PC-3 (cell line): Measurements from ENCODE around the gene SETD1A.

Experiments used
- EZH2 ChIP-seq: fragments of 300-600 bp; sonication (generic); IDR thresholded peaks from one replicate; pipeline ENCODE4 v1.6.1; 2017; ENCODE audit warnings: antibody characterized with exemption, mild to moderate bottlenecking, low read length; ENCODE audit not compliant: unreplicated experiment
- EZH2phosphoT487 ChIP-seq: fragments of 300-600 bp; sonication (generic); IDR thresholded peaks from 2 replicates; pipeline ENCODE4 v1.6.1; 2018; ENCODE audit warnings: mild to moderate bottlenecking, antibody characterized with exemption, low read length, borderline replicate concordance
- TF ChIP-seq, protein P1 (sequence below): fragments of 300-600 bp; sonication (generic); conservative IDR thresholded peaks from 2 replicates; pipeline ENCODE4 v1.5.1; 2017; ENCODE audit warnings: antibody characterized with exemption, low read depth, mild to moderate bottlenecking, low read length

DNA sequence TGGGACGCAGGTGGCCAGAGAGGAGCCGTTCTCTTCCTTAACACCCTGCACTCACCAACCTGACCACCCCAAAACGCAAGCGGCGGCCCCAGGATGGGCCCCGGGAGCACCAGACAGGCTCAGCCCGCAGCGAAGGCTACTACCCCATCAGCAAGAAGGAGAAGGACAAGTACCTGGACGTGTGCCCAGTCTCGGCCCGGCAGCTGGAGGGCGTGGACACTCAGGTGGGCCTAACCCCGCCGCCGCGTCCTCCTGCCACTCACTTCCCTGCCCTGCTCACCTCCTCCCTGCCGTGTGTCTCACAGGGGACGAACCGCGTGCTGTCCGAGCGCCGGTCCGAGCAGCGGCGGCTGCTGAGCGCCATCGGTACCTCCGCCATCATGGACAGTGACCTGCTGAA, 22.9 kb downstream of the SETD1A start:
- TF ChIP-seq, protein P1, sequence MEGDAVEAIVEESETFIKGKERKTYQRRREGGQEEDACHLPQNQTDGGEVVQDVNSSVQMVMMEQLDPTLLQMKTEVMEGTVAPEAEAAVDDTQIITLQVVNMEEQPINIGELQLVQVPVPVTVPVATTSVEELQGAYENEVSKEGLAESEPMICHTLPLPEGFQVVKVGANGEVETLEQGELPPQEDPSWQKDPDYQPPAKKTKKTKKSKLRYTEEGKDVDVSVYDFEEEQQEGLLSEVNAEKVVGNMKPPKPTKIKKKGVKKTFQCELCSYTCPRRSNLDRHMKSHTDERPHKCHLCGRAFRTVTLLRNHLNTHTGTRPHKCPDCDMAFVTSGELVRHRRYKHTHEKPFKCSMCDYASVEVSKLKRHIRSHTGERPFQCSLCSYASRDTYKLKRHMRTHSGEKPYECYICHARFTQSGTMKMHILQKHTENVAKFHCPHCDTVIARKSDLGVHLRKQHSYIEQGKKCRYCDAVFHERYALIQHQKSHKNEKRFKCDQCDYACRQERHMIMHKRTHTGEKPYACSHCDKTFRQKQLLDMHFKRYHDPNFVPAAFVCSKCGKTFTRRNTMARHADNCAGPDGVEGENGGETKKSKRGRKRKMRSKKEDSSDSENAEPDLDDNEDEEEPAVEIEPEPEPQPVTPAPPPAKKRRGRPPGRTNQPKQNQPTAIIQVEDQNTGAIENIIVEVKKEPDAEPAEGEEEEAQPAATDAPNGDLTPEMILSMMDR, result no peak
- TF ChIP-seq EZH2 (no peak), EZH2phosphoT487 (no peak)
